K562 (cell line): ENCODE results near the gene LARP4B. TPM values are rescaled to one million over a fixed set of nuclear protein-coding genes. Genes with fewer than 3 reads are reported as not detected.

Experiments used
- MAZ ChIP-seq, 2 experiments: fragments of 450-650 bp in 1 of 2; sonication (generic) in 1 of 2; formaldehyde crosslinking; IDR thresholded peaks in 1 of 2; conservative IDR thresholded peaks in 1 of 2; 2 replicates each; pipeline versions ENCODE4 v1.4.0 to v1.5.0; 2020; ENCODE audit warnings: mild to moderate bottlenecking in 1 of 2, missing genetic modification reagents in 1 of 2
- POLR2G ChIP-seq: fragments of 200-400 bp; formaldehyde crosslinking; IDR thresholded peaks from 2 replicates; pipeline ENCODE4 v1.6.1; 2017; ENCODE audit warnings: low read depth, mild to moderate bottlenecking, antibody characterized with exemption, low read length, moderate library complexity
- SAP30 ChIP-seq: fragments of 200-600 bp; sonication (generic); IDR thresholded peaks from 2 replicates; pipeline ENCODE4 v1.6.1; 2012; ENCODE audit warnings: borderline replicate concordance, low read depth, mild to moderate bottlenecking, moderate library complexity, low read length, control low read depth, inconsistent platforms; ENCODE audit not compliant: insufficient read depth, poor library complexity, severe bottlenecking
- ZNF133 ChIP-seq: fragments of 250-450 bp; sonication (Bioruptor Pico); IDR thresholded peaks from 2 replicates; pipeline ENCODE4 v1.4.0; 2020; ENCODE audit warnings: mild to moderate bottlenecking
- polyA plus RNA-seq, 8 experiments: library from polyadenylated mRNA; depleted of rRNA in 4 of 8; stranded (reverse) in 5 of 8; unstranded in 3 of 8; fragments of >200 nt; fragmentation: Nextera tagmentation in 2 of 8; fragmentation: Illumina TruSeq in 1 of 8; extraction: Ambion mirVana in 2 of 8; extraction: Trizol in 1 of 8; gene quantifications; 2 replicates each; pipeline versions ENCODE4 v1.2.1 to v1.2.3, GENCODE V29; 2011 to 2014; ENCODE audit warnings: inconsistent platforms in 1 of 8, missing spikeins in 1 of 8
- total RNA-seq, 7 experiments: library from RNA; depleted of rRNA in 6 of 7; stranded (reverse); fragments of >200 nt in 6 of 7; fragmentation: Illumina TruSeq in 2 of 7; extraction: Trizol in 2 of 7; gene quantifications; 2 replicates each; pipeline versions ENCODE4 v1.2.1 to v1.2.3, GENCODE V29; 2011 to 2021; ENCODE audit warnings: low replicate concordance in 1 of 7
- TF ChIP-seq, protein P1 (sequence below), 3 experiments: fragments of 200-800 bp in 1 of 3; sonication (Bioruptor generic) in 1 of 3; sonication (generic) in 1 of 3; formaldehyde crosslinking in 1 of 3; IDR thresholded peaks; 2 replicates each; pipeline versions ENCODE4 v1.6.1 to v1.8.0; 2016 to 2022; ENCODE audit warnings: mild to moderate bottlenecking in 2 of 3, missing compliant biosample characterization in 2 of 3, missing genetic modification characterization in 2 of 3, missing genetic modification reagents in 1 of 3
- TF ChIP-seq, protein P2 (sequence below): fragments of 450-650 bp; IDR thresholded peaks from 2 replicates; pipeline ENCODE4 v1.6.1; 2014; ENCODE audit warnings: low read depth, mild to moderate bottlenecking, moderate library complexity, borderline replicate concordance
- TF ChIP-seq, protein P3 (sequence below): fragments of 450-650 bp; IDR thresholded peaks from 2 replicates; pipeline ENCODE4 v1.6.1; 2017; ENCODE audit warnings: mild to moderate bottlenecking, moderate library complexity
- TF ChIP-seq, protein P4 (sequence below), 2 experiments: fragments of 450-650 bp; IDR thresholded peaks; 2 replicates each; pipeline ENCODE4 v1.6.1; 2016; ENCODE audit warnings: mild to moderate bottlenecking in 2 of 2, borderline replicate concordance in 1 of 2, low read depth in 1 of 2, moderate library complexity in 1 of 2

LARP4B gene
- total and polyA plus RNA-seq, 9 of the 15 experiments (the other 6 are each of a cell fraction or from before 2014, with no cell fraction given) = 11.8 to 130 (median 42.6) TPM

DNA sequence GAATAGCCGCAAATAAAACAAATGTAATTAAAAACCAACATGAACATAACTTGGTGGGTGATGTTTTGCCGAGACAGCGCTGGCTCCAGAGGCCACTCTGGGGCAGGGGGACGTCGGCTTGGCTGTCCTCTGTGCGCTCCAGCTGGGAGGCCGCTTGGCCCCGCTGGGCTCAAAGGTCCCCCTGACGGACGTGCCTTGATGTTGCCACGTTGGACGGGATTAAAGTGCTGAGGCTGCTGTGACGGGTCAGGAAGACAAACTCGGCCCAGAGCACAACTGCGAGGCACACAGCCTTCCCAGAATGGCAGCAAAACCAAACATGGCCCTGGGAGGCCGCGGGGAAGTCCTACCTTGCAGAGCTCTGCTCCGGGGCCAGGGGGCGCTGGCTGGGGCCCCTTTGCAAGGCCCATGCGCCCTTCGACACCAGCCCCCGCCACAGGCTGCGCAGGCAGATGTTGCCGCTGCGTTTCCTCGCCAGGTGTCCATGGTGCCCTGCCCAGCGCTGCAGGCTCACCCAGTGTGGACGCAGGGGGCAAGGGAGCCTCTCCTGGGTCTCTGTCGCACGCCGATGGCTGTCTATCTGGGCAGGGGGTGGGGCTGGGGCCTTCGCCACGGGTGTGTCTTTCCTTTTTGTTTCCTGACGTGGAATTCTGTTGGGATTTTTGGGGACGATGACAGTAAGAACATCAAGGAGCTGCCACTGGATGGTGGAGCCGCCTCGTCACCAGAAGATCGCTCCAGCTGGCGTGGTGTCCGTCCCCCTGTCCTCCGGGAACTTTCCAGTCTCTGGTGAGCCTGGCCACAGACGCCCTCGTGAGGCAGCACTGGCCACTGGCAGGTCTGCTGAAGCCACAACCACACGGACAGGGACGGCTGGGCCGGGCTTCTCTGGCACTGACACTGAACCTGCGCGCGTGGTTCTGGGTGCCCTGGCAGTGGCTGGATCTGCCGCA, 142.4 kb downstream of the LARP4B start (continued):
- TF ChIP-seq, protein P1, sequence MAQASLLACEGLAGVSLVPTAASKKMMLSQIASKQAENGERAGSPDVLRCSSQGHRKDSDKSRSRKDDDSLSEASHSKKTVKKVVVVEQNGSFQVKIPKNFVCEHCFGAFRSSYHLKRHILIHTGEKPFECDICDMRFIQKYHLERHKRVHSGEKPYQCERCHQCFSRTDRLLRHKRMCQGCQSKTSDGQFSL (CRISPR knock-in tag; IDR thresholded peaks at IDR 0.05) = no peak
- TF ChIP-seq, protein P1 (tag; IDR thresholded peaks at IDR 0.05) = no peak
- peak; percentile 70 for TF ChIP-seq POLR2G
- peak; percentile 85 to 90 for TF ChIP-seq MAZ (CRISPR knock-in tag; conservative IDR thresholded peaks at IDR 0.05 in 1 of 2, IDR thresholded peaks at IDR 0.05 in 1 of 2)
- TF ChIP-seq, protein P2, sequence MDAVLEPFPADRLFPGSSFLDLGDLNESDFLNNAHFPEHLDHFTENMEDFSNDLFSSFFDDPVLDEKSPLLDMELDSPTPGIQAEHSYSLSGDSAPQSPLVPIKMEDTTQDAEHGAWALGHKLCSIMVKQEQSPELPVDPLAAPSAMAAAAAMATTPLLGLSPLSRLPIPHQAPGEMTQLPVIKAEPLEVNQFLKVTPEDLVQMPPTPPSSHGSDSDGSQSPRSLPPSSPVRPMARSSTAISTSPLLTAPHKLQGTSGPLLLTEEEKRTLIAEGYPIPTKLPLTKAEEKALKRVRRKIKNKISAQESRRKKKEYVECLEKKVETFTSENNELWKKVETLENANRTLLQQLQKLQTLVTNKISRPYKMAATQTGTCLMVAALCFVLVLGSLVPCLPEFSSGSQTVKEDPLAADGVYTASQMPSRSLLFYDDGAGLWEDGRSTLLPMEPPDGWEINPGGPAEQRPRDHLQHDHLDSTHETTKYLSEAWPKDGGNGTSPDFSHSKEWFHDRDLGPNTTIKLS = peak; percentile 47; the same call in 1 of the 2 replicates
- peak; percentile 49 for TF ChIP-seq SAP30
- TF ChIP-seq, protein P3, sequence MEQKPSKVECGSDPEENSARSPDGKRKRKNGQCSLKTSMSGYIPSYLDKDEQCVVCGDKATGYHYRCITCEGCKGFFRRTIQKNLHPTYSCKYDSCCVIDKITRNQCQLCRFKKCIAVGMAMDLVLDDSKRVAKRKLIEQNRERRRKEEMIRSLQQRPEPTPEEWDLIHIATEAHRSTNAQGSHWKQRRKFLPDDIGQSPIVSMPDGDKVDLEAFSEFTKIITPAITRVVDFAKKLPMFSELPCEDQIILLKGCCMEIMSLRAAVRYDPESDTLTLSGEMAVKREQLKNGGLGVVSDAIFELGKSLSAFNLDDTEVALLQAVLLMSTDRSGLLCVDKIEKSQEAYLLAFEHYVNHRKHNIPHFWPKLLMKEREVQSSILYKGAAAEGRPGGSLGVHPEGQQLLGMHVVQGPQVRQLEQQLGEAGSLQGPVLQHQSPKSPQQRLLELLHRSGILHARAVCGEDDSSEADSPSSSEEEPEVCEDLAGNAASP = no peak
- no peak for TF ChIP-seq ZNF133
- TF ChIP-seq, protein P4, sequence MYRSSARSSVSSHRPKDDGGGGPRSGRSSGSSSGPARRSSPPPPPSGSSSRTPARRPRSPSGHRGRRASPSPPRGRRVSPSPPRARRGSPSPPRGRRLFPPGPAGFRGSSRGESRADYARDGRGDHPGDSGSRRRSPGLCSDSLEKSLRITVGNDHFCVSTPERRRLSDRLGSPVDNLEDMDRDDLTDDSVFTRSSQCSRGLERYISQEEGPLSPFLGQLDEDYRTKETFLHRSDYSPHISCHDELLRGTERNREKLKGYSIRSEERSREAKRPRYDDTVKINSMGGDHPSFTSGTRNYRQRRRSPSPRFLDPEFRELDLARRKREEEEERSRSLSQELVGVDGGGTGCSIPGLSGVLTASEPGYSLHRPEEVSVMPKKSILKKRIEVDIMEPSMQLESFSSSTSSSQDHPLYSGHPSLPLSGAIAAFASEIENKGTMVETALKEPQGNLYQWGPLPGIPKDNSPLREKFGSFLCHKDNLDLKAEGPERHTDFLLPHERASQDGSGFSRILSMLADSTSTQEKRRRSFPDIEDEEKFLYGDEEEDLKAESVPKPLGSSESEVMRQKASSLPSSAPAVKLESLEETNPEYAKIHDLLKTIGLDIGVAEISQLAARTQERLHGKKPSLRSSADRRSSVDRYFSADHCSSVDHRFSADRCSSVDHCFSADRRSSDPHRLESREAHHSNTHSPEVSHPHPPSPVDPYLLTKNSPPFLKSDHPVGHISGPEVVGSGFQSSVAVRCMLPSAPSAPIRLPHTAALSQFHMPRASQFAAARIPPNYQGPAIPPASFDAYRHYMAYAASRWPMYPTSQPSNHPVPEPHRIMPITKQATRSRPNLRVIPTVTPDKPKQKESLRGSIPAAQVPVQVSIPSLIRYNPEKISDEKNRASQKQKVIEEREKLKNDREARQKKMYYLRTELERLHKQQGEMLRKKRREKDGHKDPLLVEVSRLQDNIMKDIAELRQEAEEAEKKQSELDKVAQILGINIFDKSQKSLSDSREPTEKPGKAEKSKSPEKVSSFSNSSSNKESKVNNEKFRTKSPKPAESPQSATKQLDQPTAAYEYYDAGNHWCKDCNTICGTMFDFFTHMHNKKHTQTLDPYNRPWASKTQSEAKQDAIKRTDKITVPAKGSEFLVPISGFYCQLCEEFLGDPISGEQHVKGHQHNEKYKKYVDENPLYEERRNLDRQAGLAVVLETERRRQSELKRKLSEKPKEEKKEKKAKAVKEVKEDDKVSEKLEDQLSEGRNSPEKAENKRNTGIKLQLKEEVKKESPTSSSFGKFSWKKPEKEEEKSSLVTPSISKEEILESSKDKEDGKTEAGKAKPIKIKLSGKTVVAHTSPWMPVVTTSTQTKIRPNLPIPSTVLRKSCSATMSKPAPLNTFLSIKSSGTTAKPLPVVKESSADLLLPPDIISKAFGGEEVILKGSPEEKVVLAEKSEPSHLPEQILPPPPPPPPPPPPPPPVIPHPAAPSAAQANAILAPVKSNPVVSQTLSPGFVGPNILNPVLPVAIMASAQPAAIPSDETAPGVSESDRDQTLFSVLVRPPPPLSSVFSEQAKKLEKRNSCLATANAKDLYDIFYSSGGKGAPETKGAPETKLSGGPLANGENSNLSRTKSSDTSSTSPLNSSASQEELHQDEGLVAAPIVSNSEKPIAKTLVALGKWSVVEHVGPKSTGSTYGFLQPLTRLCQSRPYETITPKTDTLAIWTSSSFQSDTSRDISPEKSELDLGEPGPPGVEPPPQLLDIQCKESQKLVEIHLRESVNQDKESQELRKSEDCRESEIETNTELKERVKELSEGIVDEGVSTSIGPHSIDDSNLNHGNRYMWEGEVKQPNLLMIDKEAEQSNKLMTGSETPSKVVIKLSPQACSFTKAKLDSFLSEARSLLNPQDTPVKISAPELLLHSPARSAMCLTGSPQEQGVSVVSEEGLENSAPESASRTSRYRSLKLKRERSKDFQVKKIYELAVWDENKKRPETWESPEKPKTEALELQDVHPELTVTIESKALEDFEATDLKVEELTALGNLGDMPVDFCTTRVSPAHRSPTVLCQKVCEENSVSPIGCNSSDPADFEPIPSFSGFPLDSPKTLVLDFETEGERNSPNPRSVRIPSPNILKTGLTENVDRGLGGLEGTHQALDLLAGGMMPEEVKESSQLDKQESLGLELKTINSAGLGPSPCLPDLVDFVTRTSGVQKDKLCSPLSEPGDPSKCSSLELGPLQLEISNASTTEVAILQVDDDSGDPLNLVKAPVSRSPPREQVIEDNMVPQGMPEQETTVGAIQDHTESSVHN (IDR thresholded peaks at IDR 0.05; ENCODE audit: borderline replicate concordance in 1 of 2, low read depth in 1 of 2) = no peak
